Activated naive CD4-positive, alpha-beta T cell treated with Interleukin-2 at 50 U/mL for 16 hours (primary cell): ENCODE measurements around the gene EPSTI1.
"Not testable (repeated sequence)": the region's sequence is repeated elsewhere in the genome, so short reads cannot be mapped to it uniquely, and the experiment has no call there.

ENCODE experiments used
- DNase-seq: peaks from one replicate; pipeline ENCODE4 v3.0.0-alpha.2; 2020

EPSTI1 gene

DNA sequence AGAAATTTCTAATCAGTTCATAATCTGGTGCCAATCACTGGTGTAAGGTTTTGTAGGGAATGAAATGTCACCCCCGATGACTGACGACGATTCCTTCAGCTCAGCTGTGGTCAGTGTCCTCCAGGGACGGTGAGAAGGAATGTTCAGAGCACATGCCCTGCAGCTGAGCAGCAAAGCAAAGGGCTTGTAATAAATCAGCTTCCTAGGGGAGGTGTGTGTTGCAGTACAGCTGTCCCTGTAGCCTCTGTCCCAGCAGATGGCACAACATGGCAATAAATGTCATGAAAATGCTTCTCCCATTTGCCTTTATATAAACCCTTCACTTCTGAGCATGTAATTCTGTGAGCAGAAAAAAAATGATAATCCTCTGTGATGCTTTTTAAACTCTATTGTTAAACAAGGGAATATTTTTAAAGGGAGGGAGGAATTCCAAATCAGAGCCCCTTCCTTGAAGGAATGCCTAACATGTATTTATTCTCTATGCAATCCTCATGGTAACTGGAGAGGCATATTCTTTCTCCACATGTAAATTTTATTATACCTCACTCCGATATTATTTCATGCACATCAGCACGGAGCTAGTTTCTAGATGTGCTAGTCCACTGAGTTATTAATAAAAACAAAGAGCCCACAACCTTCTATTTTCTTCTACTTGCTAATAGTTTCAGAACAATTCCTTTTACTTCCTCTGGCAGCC lies 108.1 kb downstream of the EPSTI1 start:
- no peak for DNase-seq

DNA sequence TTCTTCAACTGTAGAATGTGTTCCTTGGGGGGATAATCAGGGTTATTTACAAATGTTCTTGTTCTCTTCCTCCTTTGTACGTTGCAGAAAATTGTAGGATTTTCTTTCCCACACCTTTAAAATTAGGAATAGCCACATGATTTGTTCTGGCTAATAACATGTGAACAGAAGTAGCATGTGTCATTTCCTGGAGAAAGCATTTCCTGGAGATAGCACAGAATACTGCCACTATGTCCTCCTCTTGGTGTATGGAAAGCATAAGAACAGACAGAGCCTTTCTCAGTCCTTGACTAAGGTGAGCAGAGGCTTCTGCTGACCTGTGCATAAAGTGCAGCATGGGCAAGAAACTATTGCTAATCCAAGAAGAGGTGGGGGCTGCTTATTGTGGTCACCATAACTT lies 108.9 kb downstream of the EPSTI1 start:
- no peak for DNase-seq

DNA sequence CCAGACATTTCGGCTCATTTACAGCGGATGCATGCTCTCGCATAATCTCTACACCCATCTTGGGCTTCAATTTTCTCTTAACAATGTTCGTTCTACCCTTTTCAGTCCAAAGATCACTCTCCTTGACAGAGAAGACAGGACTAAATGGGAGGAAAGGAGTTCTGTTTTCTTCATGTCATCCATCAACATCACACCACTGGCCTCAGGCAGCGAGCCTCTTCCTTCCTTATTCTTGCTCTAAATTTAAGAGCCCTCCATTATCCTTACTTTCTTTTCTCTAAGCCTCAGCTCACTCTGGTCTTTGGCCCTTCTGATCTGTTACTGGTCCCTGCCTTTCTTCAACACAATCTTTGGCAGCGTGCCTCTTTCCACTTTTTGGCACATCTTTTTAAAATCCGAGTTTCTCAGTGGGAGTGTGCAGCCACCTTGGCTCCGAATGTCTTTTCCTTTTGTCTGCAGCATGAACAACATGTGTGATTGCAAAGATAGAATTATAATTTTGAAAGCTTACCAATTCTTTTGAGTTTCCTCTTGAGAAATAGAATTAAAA lies 111.9 kb downstream of the EPSTI1 start:
- DNase-seq: no peak

GRCh38 chr13:42878721-42879120 lies 113.3 kb downstream of the EPSTI1 start:
- no peak for DNase-seq

DNA sequence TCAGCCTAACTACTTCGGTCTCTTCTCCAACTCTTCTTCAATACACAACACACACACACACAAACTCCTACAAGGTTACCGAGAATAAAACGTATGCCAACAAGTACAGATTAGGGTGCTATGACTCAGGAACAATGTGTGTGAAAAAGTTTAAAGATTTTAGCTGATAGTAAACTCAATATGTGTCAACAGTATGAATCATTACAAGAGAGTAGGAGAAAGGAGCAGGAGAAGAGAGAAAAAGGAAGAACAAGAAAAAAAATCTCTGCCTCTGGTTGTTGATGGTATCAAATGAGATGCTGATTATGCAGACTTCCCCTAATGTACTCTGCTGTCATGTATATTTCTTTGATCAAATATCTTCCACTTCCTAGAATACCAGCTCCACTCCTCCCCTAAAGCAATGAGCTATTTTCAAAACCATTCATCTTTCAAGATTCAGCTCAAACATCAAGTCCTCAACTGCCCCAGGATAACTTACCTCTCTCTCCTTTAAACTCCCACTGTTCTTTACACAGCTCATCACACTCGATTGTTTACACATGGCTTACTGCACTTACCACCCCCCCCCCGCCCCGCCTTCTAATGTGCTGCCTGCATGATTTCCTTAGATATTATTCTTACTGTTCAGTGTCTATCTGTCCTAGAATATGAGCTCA lies 115.0 kb downstream of the EPSTI1 start:
- no peak for DNase-seq

DNA sequence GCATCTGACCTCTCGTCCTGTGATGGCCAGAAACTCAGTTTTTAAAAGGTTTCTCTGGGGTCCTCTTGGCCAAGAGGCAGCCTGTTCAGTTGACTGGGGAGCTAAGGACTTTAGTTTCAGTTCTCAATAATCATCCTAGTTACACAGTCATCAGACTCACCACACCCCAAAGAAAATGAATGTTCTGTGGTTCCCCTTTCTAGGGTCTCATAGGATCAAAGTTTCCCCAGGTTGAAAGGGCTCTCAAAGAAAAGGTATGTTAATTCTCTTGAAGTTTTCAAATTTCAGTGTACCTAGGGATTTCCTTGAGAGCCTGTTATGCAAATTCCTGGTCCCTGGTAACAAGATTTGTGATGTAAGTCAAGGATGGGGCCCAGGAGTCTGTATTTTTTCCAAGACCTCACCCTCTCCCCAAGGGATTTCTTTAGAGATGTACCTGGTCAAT lies 115.7 kb downstream of the EPSTI1 start:
- no peak for DNase-seq

DNA sequence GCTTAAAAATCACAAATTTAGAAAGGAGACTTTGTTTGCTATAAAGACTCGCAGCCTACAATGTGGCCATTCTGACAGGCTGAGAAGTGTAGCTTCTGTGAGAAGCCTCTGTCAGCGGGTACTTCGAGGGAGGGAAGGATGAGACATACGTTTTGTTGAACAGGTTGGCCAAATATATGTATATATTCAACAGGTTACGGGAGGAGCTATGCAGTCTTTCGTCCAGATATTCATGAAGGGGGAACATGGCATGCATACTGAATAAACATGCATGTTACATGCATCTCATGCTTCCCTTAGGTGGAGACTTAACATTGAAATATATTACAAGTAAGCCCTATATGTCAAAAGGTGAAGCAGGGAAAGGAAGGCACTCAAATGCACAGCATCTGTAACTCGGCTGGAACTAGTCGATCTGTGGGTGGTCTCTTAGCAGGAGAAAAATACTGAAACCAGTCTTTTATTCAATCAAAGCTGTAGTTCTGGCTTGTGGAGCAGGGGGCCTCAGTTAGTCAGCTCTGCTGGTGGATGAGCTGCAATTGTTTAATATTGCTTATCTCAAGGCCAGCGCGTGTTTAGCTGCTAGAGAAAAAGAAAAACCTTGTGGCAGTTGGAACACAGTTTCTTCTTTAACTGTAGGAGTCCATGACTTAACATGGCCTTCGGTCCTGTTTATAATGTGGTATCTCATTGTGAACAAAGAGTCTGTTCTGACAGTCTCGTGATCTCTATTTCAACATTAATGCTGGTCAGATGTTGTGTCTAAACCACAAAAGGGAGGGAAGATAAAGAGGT lies 116.4 kb downstream of the EPSTI1 start:
- no peak for DNase-seq

- no peak for DNase-seq
These were observed 117.8 kb downstream of the EPSTI1 start for GRCh38 chr13:42874221-42874620.

GRCh38 chr13:42873081-42873480 lies 119.0 kb downstream of the EPSTI1 start:
- no peak for DNase-seq

DNA sequence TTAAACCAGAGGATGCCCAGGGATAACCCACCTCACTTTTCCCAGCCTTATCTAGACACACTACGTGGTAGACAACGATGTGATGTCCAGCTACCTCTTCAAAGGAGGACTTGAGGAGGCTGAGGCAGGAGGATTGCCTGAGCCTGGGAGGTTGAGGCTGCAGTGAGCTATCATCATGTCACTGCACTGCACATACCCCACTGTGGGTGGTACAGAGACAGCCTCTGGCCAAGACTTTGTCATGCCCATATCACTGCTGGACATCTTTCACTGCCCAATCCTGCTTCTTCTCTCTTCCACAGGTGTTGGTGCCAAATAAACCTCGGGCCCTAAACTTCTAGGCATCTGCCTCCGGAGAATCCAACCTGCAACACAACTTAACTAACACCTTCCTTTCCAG lies 124.8 kb downstream of the EPSTI1 start:
- no peak for DNase-seq

DNA sequence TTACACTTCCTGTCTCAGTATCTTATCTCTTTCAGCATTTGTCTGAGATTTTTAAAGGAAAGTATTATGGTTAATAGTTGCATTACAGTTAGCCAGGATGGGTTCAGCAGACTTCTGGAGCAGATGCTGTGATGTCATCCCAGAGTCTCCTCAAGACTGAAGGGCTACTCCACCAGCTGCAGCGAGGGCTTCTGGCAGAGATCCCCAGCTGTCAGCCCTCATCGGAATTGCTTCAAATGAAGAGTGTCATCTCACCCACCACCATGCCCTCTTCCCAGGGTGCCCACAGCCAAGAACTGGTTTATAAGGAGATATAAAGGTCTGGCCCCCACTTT lies 126.3 kb downstream of the EPSTI1 start:
- DNase-seq: no peak

DNA sequence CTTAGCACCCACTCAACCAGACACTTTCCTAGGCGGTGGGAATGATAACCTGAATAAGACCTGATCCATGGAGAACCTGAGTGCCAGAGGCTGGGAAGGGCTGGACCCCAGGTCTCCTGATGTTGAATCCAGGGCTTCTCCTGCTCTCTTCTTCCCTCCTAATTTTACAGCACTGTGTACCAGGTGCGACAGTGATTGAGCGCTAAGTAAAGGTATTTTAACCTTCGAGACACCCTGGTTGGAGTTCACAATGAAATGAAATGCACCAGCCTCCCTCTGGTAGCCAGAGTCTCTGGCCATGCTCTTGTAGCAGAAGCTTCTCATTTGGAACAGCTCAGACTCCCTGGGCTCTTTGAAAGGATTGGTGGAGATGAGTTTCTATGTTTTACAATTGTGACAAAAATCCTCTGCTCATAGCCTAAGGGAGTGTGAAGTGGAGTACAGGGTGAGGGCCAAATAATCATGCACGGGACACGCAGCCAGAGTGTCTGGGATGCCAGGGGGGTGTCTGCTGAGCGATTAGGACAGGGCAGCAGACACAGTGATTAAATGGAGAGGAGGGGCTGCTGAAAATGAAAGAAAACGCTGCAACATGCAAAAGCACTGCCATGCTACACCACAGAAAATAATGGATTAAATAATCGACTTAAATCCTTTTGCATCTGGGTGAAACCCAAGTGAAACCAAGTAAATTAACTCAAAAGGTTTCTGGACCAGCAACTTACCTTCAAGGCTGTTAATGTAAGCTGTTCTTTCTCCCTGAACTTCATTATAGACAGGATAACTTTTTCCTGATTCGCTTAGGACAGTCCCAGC lies 126.9 kb downstream of the EPSTI1 start:
- no peak for DNase-seq

- DNase-seq: not testable (repeated sequence)
These were observed 129.7 kb downstream of the EPSTI1 start for GRCh38 chr13:42862370-42862769.

DNA sequence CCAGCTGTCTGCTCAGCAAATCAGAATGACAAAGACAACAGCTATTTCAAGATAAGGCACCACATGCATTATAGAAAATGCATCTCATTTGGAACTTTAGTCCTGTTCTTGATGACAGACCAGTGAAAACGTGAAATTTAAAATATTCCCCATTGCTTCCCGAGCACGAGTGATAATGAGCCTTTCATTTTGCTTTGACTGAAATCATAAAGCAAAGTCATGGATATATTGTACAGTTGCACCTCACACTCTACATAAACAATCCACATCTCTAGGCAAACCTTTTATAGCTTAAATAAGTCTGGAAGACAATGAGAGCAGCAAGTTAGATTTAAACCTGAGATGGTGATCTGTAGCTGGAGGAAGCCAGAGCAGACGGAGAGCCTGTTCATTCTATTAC lies 131.6 kb downstream of the EPSTI1 start:
- no peak for DNase-seq

DNA sequence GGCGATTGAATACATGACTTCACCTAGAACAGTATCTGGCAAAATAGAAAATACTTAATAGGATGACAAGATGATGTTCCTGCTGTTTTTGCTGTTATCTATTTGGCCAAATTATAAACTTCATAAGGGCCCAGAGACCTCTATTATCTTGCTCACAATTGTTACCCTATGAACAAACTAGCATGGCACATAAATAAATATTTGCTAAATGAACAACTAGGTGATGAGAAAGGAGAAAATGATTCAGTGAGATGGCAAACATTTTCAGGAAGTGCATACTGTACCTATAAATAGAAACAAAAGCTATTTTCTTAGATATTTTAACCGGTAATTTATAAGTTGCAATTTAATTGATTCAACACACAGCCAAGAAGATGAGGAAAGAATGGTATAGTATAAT lies 132.3 kb downstream of the EPSTI1 start:
- no peak for DNase-seq

- DNase-seq: no peak
These were observed 136.6 kb downstream of the EPSTI1 start for GRCh38 chr13:42855410-42855809.

DNA sequence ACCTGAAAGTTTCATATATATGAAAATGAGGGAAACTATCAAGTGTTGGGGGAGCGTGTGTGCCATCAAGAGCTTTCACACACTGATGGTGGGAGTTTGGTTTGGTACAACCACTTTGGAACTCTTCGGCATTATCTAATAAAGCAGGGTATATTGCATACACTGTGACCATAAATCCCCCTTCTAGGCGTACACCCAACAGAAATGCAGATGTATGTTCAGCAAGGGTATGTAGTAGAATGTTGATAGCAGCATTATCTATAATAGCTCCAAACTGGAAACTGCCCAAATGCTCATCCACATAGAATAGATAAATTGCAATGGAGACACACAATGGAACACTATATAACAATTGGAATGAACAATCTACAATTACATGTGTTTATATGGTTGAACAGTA lies 139.9 kb downstream of the EPSTI1 start:
- DNase-seq: no peak

- DNase-seq: no peak
These were observed 142.8 kb downstream of the EPSTI1 start for GRCh38 chr13:42849200-42849599.

- DNase-seq: no peak
These were observed 144.0 kb downstream of the EPSTI1 start for GRCh38 chr13:42847891-42848663.

- DNase-seq: no peak
These were observed 154.9 kb downstream of the EPSTI1 start for GRCh38 chr13:42836930-42837690.
